Astrocyte of the cerebellum (primary cell): ENCODE data around the gene C6orf132.
A peak's percentile ranks its signal among the peaks of the same experiment; 100 is the strongest.

ENCODE experiments used
- DNase-seq: peaks from one replicate; pipeline ENCODE4 v3.0.0-alpha.2; 2011; ENCODE audit warnings: low read depth
- H3K4me3 ChIP-seq: 2 replicates; pipeline ENCODE4 v1.5.1; 2011; ENCODE audit warnings: mild to moderate bottlenecking, low read depth, low read length, moderate library complexity
- in situ Hi-C: cut with HindIII; loops from 2 replicates; pipeline ENCODE4 v1.10.0; 2017; ENCODE audit warnings: low sequenced_read_pairs
- TF ChIP-seq, protein P1 (sequence below): IDR thresholded peaks from 2 replicates; pipeline ENCODE4 v1.5.1; 2012; ENCODE audit warnings: low read length, low read depth, moderate library complexity, mild to moderate bottlenecking; ENCODE audit errors: missing control alignments

C6orf132 gene

DNA sequence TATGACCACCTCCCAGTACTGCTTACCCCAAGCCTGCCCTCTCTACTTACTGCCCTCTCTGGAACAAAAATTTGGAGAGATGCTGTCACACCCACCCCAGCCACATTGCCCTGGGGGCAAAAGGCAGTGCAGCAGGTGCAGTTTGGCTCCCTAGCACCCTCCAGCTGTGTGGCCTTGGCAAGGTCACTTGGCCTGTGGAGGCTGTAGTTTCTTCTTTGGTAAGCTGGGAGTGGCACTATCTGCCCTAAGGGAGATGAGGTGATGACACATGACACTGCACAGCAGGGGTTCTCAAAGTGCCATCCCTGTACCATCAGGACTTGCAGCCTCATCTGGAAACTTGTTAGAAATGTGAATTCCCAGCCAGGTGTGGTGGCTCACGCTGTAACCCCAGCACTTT lies 47.3 kb downstream of the C6orf132 start:
- in situ Hi-C loops: no loop called here
- no peak overlapping the region for H3K4me3 ChIP-seq
- no peak for DNase-seq
- TF ChIP-seq, protein P1, sequence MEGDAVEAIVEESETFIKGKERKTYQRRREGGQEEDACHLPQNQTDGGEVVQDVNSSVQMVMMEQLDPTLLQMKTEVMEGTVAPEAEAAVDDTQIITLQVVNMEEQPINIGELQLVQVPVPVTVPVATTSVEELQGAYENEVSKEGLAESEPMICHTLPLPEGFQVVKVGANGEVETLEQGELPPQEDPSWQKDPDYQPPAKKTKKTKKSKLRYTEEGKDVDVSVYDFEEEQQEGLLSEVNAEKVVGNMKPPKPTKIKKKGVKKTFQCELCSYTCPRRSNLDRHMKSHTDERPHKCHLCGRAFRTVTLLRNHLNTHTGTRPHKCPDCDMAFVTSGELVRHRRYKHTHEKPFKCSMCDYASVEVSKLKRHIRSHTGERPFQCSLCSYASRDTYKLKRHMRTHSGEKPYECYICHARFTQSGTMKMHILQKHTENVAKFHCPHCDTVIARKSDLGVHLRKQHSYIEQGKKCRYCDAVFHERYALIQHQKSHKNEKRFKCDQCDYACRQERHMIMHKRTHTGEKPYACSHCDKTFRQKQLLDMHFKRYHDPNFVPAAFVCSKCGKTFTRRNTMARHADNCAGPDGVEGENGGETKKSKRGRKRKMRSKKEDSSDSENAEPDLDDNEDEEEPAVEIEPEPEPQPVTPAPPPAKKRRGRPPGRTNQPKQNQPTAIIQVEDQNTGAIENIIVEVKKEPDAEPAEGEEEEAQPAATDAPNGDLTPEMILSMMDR: no peak

DNA sequence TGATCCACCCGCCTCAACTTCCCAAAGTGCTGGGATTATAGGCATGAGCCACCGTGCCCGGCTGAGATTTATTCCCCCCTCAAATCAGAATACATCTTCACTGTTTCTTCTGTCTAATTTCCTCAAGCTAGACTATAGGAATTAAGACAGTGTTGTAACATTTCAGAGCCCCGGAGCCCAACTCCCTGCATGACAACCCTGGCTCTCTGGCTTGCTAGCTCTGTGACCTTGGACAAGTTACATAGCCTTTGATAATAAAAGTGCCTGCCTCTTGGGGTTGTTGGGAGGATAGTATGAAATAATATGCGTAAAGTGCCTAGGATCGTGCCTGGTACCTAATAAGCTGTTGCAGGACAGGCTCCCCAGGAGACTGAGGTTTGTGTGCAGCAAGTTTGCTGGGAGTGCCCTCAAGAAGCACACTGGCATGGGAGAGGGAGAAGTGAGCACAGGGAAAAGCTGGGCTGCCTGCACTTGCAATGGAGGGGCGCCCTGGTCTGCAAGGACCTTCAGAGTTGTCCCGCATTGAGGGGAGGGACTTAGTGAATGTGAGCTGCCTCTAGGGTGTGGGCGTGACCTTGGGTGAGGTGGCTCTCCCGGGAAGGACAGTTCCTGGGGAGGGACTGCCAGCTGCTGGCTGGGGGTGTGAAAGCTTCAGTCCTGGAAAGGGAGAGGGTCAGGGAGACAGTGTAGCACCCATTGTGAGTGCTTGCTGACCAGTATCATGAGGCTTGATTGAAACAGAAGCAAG lies 48.7 kb downstream of the C6orf132 start:
- no peak overlapping the region for H3K4me3 ChIP-seq
- TF ChIP-seq, protein P1: no peak
- no peak for DNase-seq
- in situ Hi-C loops: no loop called here

DNA sequence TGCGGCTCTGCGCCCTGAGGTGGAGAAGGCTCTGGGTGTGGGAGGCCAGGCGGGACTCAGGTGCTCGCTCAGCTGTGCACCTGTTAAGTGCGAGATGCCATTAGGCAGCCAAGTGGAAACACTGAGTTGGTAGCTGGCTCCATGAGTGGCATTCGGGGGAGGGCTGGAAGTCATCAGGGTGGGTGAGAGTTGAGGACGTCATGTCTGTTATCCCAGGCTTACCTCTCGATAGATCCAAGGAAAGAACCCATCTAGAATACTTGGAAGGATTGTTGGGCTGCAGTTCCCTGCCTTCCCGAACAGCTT lies 50.7 kb downstream of the C6orf132 start:
- TF ChIP-seq, protein P1: no peak
- no peak overlapping the region for H3K4me3 ChIP-seq
- DNase-seq: no peak
- in situ Hi-C loops: no loop called here

DNA sequence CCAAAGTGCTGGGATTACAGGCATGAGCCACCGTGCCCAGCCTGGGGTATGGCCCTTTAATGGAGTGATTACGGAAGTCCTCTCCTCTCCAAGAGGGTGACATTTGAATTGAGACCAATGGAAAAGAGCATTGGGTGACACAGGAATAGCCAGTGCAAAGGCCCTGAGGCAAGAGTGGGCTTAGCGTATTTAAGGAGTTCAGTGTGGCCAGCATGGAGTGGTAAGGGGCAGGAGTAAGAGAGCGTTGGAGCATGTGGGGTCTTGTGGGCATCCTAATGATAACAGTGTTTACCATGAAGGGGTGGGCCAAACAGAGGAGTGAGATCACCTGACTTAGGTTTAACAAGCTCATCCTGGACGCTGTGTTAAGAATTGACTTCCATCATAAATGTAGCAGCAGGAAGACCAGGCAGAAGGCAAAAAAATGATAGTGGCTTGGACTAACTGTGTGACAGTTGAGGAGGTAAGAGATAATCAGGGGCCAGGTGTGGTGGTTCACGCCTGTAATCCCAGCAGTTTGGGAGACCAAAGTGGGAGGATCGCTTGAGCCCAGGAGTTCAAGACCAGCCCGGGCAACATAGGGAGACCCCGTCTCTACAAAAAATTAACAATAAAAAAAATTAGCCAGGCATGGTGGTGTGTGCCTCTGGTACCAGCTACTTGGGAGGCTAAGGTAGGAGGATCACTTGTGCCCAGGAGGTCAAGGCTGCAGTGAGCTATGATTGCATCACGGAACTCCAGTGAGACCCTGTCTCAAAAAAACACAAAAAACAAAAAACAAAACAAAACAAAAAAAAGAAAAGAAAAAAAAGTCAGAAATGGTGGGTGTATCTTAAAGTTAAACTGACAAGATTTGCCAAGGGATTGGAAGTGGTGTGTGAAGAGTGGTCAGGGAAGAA lies 51.4 kb downstream of the C6orf132 start:
- no peak for DNase-seq
- TF ChIP-seq, protein P1: no peak
- H3K4me3 ChIP-seq: no peak overlapping the region
- in situ Hi-C loops: no loop called here

DNA sequence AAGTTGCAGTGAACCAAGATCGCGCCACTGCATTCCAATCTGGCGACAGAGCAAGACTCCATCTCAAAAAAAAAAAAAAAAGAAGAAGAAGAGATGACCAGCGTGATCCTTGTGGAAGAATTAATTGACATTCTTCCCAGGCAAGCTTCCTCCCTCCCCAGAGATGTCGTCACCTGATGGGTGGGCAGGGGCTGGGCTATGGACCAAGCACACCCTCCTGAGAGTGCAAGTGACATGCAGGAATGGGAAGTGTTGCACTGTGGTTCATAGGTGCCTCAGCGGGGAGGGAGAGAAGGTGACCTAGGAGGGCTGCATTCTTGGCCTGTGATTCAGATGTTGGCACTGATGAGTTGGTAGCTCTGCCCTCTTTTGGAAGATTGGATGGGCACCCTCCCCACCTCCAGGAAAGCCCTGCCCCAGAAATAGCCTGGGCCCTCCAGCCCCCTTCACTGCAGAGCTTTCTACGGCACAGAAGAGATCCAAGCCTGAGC lies 54.3 kb downstream of the C6orf132 start:
- in situ Hi-C loops: no loop called here
- H3K4me3 ChIP-seq: no peak overlapping the region
- TF ChIP-seq, protein P1: no peak
- DNase-seq: no peak

DNA sequence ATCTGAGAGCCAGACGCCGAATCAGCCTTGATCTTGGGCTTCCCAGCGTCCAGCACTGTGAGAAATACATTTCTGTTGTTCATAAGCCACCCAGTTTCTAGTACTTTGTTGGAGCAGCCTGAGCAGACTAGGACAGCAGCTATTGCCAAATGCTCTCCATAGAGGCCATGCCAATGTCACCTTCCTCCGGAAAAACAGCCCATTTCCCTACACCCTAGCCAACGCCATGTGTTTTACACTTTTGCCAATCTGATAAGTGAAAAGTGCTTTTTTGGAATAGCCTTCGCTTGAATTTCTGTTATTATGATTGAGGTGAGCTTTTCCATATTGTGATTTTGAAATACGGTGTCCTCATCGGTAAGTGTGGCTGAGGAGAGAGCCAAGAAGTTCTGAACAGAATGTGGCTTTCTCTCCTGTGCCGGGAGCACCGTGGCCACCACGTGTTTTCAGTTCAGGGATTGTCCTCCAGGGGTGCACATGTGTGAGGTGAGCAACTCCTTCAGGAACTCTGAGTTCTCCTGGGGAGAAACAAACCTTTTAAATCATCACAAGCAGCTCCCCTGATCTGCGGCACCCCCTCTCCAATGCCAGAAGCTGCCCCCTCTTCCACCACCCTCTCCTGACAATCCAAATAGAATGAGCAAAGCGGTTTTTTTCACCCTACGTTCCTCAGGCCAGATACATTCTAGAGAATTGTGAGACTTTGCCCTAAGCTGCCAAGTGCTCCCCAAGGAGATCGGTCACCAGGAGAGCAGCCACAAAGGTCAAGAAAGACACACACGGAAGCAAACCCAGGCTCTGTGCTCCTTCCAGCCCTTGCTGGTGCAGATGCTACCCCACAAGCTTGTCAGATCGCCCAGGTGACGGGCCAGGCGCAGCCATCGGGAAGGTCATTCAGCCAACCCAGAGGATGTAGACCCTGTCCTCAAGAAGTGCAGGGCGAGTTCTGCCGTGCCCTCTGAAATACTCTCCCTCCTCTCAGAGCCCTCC lies 56.1 kb downstream of the C6orf132 start:
- no peak overlapping the region for H3K4me3 ChIP-seq
- TF ChIP-seq, protein P1: peak; percentile 31
- in situ Hi-C loops: no loop called here
- no peak for DNase-seq
